Non-pigmented ciliary epithelial cell (primary cell): ENCODE results near the gene TADA3.

Experiments used
- DNase-seq: peaks from one replicate; pipeline ENCODE4 v3.0.0-alpha.2; 2010; ENCODE audit warnings: low read depth

The TADA3 gene

GRCh38 chr3:9792405-9793160, at the start of gene TADA3, which contains the start of gene ARPC4:
TADA3 (minus strand) TSS chr3:9792473; CDS start chr3:9791466, 1,007 bp downstream.
ARPC4 (plus strand) TSS chr3:9793082; CDS start chr3:9793122, 40 bp downstream.
- DNase-seq = peak; percentile 82

- no peak for DNase-seq
Measured at GRCh38 chr3:9841015-9841414, 48.7 kb upstream of the TADA3 start.

- no peak for DNase-seq
Measured at GRCh38 chr3:9838856-9839255, 46.6 kb upstream of the TADA3 start.

GRCh38 chr3:9837701-9838582, 45.7 kb upstream of the TADA3 start:
- DNase-seq = no peak

GRCh38 chr3:9834520-9835380, 42.5 kb upstream of the TADA3 start:
- no peak for DNase-seq

GRCh38 chr3:9833078-9833477, 40.8 kb upstream of the TADA3 start:
- DNase-seq = no peak

GRCh38 chr3:9831253-9831652, 39.0 kb upstream of the TADA3 start:
- DNase-seq = no peak

- no peak for DNase-seq
Measured at GRCh38 chr3:9828801-9829755, 36.8 kb upstream of the TADA3 start.

- DNase-seq = no peak
Measured at GRCh38 chr3:9826815-9827573, 34.7 kb upstream of the TADA3 start.

- DNase-seq = no peak
Measured at GRCh38 chr3:9825451-9826040, 33.3 kb upstream of the TADA3 start.

GRCh38 chr3:9820946-9821345, 28.7 kb upstream of the TADA3 start:
- DNase-seq = no peak

- no peak for DNase-seq
Measured at GRCh38 chr3:9820543-9820942, 28.3 kb upstream of the TADA3 start.

- no peak for DNase-seq
Measured at GRCh38 chr3:9818666-9819335, 26.5 kb upstream of the TADA3 start.

GRCh38 chr3:9817436-9817835, 25.2 kb upstream of the TADA3 start:
- no peak for DNase-seq

- DNase-seq = no peak
Measured at GRCh38 chr3:9815986-9816385, 23.7 kb upstream of the TADA3 start.

- DNase-seq = no peak
Measured at GRCh38 chr3:9812870-9813483, 20.7 kb upstream of the TADA3 start.

GRCh38 chr3:9810846-9811245, 18.6 kb upstream of the TADA3 start:
- no peak for DNase-seq

GRCh38 chr3:9810433-9810770, 18.1 kb upstream of the TADA3 start:
- DNase-seq = no peak
